Lung (tissue), 12 donors: ENCODE results near the gene ZCCHC8. TPM values are rescaled to one million over a fixed set of nuclear protein-coding genes. Genes with fewer than 3 reads are reported as not detected.

Experiments used
- ATAC-seq: fragments of 200-7000 bp; cut with Tn5 transposase; one replicate; pipeline ENCODE4 v1.9.1; 2020; ENCODE audit warnings: moderate number of reproducible peaks; ENCODE audit not compliant: insufficient read depth, low FRiP score
- DNase-seq, 3 donors: peaks; one replicate each; pipeline ENCODE4 v3.0.0-alpha.2; 2013 to 2017
- H3K27ac ChIP-seq, 2 donors: one replicate each; pipeline ENCODE4 v1.5.1; 2013; ENCODE audit warnings: mild to moderate bottlenecking in 2 of 2, moderate library complexity in 2 of 2, control low read depth in 1 of 2, inconsistent platforms in 1 of 2, low read depth in 1 of 2, low read length in 1 of 2
- H3K27me3 ChIP-seq, 3 donors: one replicate each; pipeline ENCODE4 v1.5.1; 2013; ENCODE audit warnings: low read length in 2 of 3; ENCODE audit not compliant: control insufficient read depth in 3 of 3, insufficient read depth in 3 of 3
- H3K36me3 ChIP-seq, 4 donors: one replicate each; pipeline ENCODE4 v1.5.1; 2013; ENCODE audit warnings: low read length in 4 of 4, mild to moderate bottlenecking in 1 of 4, moderate library complexity in 1 of 4; ENCODE audit not compliant: control insufficient read depth in 4 of 4, insufficient read depth in 4 of 4
- H3K4me1 ChIP-seq, 5 donors: one replicate each; pipeline ENCODE4 v1.5.1; 2013; ENCODE audit warnings: low read length in 5 of 5, mild to moderate bottlenecking in 2 of 5, moderate library complexity in 1 of 5; ENCODE audit not compliant: control insufficient read depth in 5 of 5, insufficient read depth in 5 of 5
- H3K4me3 ChIP-seq: one replicate; pipeline ENCODE4 v1.5.1; 2013; ENCODE audit warnings: mild to moderate bottlenecking, control low read depth, moderate library complexity
- H3K9ac ChIP-seq, 2 donors: one replicate each; pipeline ENCODE4 v1.5.1; 2013; ENCODE audit warnings: low read length in 2 of 2, control low read depth in 1 of 2; ENCODE audit not compliant: insufficient read depth in 1 of 2
- H3K9me3 ChIP-seq, 4 donors: one replicate each; pipeline ENCODE4 v1.5.1; 2013; ENCODE audit warnings: low read length in 3 of 4, mild to moderate bottlenecking in 1 of 4, moderate library complexity in 1 of 4; ENCODE audit not compliant: control insufficient read depth in 4 of 4, insufficient read depth in 3 of 4
- CTCF ChIP-seq: IDR thresholded peaks from 2 replicates; pipeline ENCODE4 v1.5.1; 2012; ENCODE audit warnings: mild to moderate bottlenecking; ENCODE audit errors: control extremely low read depth, extremely low read depth
- WGBS, 2 donors: extraction: QIAGEN DNeasy Blood & Tissue Kit; methylation state at CpG; one replicate each; pipeline ENCODE4 v1.1.7; 2013; 5-methylcytosine and 5-hydroxymethylcytosine counted together
- polyA plus RNA-seq, 2 donors: library from polyadenylated mRNA; stranded (reverse); fragments of 200-250 nt; gene quantifications; one replicate each; pipeline ENCODE4 v1.2.1, GENCODE V29; 2013
- total RNA-seq, 2 donors: library from RNA; depleted of rRNA in 1 of 2; stranded (reverse); fragments of >200 nt in 1 of 2; gene quantifications; one replicate each; pipeline ENCODE4 v1.2.1, GENCODE V29; 2014 to 2021
- donor health status: control.
- donor health status: control.
- donor health status: Bipolar disorder and iron deficiency.
- donor health status: healthy.
- donor health status: DM: yes; HTN: yes; CAD: no.

ZCCHC8 gene
- total and polyA plus RNA-seq, 4 donors = 12.8 to 48.1 (median 21.8) TPM

DNA sequence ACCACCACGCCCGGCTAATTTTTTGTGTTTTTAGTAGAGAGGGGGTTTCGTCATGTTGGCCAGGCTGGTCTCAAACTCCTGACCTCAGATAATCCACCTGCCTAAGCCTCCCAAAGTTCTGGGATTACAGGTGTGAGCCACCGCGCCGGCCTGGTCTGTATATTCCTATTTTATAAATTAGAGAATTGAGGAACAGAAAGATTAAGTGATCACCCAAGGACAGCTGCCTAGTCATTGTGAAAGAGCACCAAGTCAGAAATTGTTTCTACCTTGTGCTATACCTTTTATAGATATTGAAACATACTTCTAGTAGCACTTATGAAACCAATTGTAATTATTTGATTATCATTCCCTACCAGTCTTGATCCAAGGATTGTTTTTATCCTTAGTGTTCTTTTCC, 28.3 kb upstream of the ZCCHC8 start:
- 94% methylated on average over 6 of the region's 6 CpGs for WGBS, 2 donors
- no peak overlapping the region for H3K4me3 ChIP-seq
- DNase-seq = no peak
- no peak overlapping the region for H3K9ac ChIP-seq
- peaks cover 0 to 2% (median 0%) of the 10 kb centered on the region in 4 donors for H3K9me3 ChIP-seq
- peaks cover 0 to 14% (median 2%) of the 10 kb centered on the region in 4 donors for H3K36me3 ChIP-seq
- no peak for ATAC-seq
- H3K27me3 ChIP-seq = no peaks in the 10 kb centered on the region
- no peak overlapping the region for H3K27ac ChIP-seq
- TF ChIP-seq CTCF = no peak
- peaks cover 3 to 24% (median 6%) of the 10 kb centered on the region in 5 donors for H3K4me1 ChIP-seq

DNA sequence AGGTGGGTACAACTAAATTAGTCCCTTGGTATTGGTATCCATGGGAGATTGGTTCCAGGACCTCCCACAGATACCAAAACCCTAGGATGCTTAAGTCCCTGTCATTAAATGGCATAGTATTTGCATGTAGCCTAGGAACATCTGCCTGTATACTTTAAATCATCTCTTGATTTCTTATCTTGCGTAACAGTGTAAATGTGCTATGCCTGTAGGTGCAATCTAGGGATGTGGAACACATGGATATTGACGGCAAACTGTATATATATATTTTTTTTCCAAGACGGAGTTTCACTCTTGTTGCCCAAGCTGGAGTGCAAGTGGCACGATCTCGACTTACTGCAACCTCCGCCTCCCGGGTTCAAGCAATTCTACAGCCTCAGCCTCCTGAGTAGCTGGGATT, 27.9 kb upstream of the ZCCHC8 start:
- peaks cover 0 to 14% (median 2%) of the 10 kb centered on the region in 4 donors for H3K36me3 ChIP-seq
- DNase-seq (no peak), ATAC-seq (no peak)
- TF ChIP-seq CTCF = no peak
- WGBS, 2 donors = 93 to 96% methylated on average over 7 of the region's 7 CpGs
- peaks cover 3 to 28% (median 8%) of the 10 kb centered on the region in 5 donors for H3K4me1 ChIP-seq
- H3K9me3 ChIP-seq = peaks cover 0 to 2% (median 0%) of the 10 kb centered on the region in 4 donors
- H3K27ac ChIP-seq = no peak overlapping the region
- H3K4me3 ChIP-seq = no peak overlapping the region
- no peaks in the 10 kb centered on the region for H3K27me3 ChIP-seq
- no peak overlapping the region for H3K9ac ChIP-seq

DNA sequence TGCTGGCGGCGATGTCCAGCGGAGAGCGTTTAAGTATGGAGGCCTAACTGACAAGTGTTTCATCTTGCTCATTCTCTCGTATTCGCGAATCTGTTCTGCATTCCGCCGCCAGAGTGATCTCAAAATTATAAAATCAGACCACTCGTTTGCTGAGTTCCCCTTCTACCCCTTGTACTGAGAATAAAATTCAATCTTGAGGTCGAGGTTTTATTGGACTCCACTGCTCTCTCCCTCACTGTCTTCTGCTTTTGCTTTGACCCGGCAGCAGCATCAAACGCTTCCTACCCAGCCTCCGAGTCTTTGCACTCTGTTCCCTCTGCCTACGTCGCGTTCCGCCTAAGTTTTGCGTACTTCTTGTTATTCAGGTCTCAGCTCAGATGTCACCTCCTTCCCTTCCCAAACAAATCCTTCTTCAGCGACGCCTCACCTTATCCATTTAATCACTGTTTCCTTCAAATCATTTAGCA, 26.8 kb upstream of the ZCCHC8 start:
- TF ChIP-seq CTCF = no peak
- Histone ChIP-seq H3K27me3 (no peaks in the 10 kb centered on the region), H3K27ac (peak overlapping the region; percentile 47 to 76), H3K4me3 (peak overlapping the region; percentile 81), H3K9me3 (peaks cover 0 to 2% (median 0%) of the 10 kb centered on the region in 4 donors), H3K4me1 (peaks cover 3 to 38% (median 15%) of the 10 kb centered on the region in 5 donors), H3K9ac (peak overlapping the region; percentile 56 to 66), H3K36me3 (peaks cover 0 to 12% (median 2%) of the 10 kb centered on the region in 4 donors)
- peak in 2 of 3 donors; percentile 12 to 17 for DNase-seq
- ATAC-seq = no peak
- WGBS, 2 donors = 1% methylated on average over 21 of the region's 21 CpGs
